Left lobe of liver (tissue), 2 donors: ENCODE measurements around the gene NPTXR. TPM values are rescaled to one million over a fixed set of nuclear protein-coding genes. Genes with fewer than 3 reads are reported as not detected.
A peak's percentile ranks its signal among the peaks of the same experiment; 100 is the strongest.

ENCODE experiments used
- ATAC-seq: fragments of 200-7000 bp; cut with Tn5 transposase; one replicate; pipeline ENCODE4 v1.9.1; 2020; ENCODE audit warnings: mild to moderate bottlenecking, moderate library complexity
- DNase-seq: peaks from one replicate; pipeline ENCODE4 v3.0.0-alpha.2; 2020; ENCODE audit warnings: low spot score
- total RNA-seq: library from RNA; stranded (reverse); gene quantifications from one replicate; pipeline ENCODE4 v1.2.1, GENCODE V29; 2021
- donor health status: DM: no; HTN: no; CAD: no; lungs with moderate emphysema.
- donor health status: DM: no; HTN: yes; CAD: no.

NPTXR gene
- total RNA-seq, 1 donor from 2014 or later: 0.45 TPM

- no peak for DNase-seq
- peak; percentile 71 for ATAC-seq
These were observed 41.1 kb downstream of the NPTXR start for GRCh38 chr22:38802671-38803121.

GRCh38 chr22:38799265-38800002, 44.4 kb downstream of the NPTXR start:
- no peak for ATAC-seq

GRCh38 chr22:38798496-38798895, 45.3 kb downstream of the NPTXR start:
- ATAC-seq (no peak), DNase-seq (no peak)

More at GRCh38 chr22:38799265-38800002, 44.4 kb downstream of the NPTXR start:
- no peak for DNase-seq

- no peak for ATAC-seq
These were observed 47.4 kb downstream of the NPTXR start for GRCh38 chr22:38796262-38796957.

GRCh38 chr22:38795569-38795968, 48.3 kb downstream of the NPTXR start:
- ATAC-seq (no peak), DNase-seq (no peak)

More at GRCh38 chr22:38796262-38796957, 47.4 kb downstream of the NPTXR start:
- DNase-seq: no peak

GRCh38 chr22:38793721-38794466, 49.9 kb downstream of the NPTXR start, which contains the start of gene DNAL4:
Gene DNAL4 (minus strand): TSS chr22:38794143. CDS start chr22:38782731, 11,412 bp downstream.
- peak; percentile 99 for ATAC-seq

GRCh38 chr22:38793317-38793716, 50.5 kb downstream of the NPTXR start:
- no peak for ATAC-seq
- no peak for DNase-seq

More at GRCh38 chr22:38793721-38794466, 49.9 kb downstream of the NPTXR start, which contains the start of gene DNAL4:
- peak; percentile 93 for DNase-seq

GRCh38 chr22:38792833-38793232, 51.0 kb downstream of the NPTXR start:
- no peak for ATAC-seq

GRCh38 chr22:38789606-38790005, 54.2 kb downstream of the NPTXR start:
- no peak for ATAC-seq
- DNase-seq: no peak

More at GRCh38 chr22:38792833-38793232, 51.0 kb downstream of the NPTXR start:
- no peak for DNase-seq

- no peak for ATAC-seq
These were observed 55.0 kb downstream of the NPTXR start for GRCh38 chr22:38788846-38789245.

GRCh38 chr22:38788021-38788816, 55.6 kb downstream of the NPTXR start:
- no peak for DNase-seq
- peak; percentile 59 for ATAC-seq

More at GRCh38 chr22:38788846-38789245, 55.0 kb downstream of the NPTXR start:
- no peak for DNase-seq

GRCh38 chr22:38786631-38787030, 57.2 kb downstream of the NPTXR start:
- DNase-seq (no peak), ATAC-seq (no peak)

- ATAC-seq (no peak), DNase-seq (no peak)
These were observed 59.0 kb downstream of the NPTXR start for GRCh38 chr22:38784856-38785255.

- DNase-seq: no peak
- ATAC-seq: no peak
These were observed 59.8 kb downstream of the NPTXR start for GRCh38 chr22:38784035-38784434.

GRCh38 chr22:38783095-38783615, 60.7 kb downstream of the NPTXR start:
- DNase-seq (no peak), ATAC-seq (no peak)

GRCh38 chr22:38782402-38783094, 61.3 kb downstream of the NPTXR start:
- ATAC-seq (no peak), DNase-seq (no peak)

GRCh38 chr22:38781033-38781432, 62.8 kb downstream of the NPTXR start:
- ATAC-seq: no peak
- DNase-seq: no peak

GRCh38 chr22:38777087-38777671, 66.6 kb downstream of the NPTXR start:
- DNase-seq: no peak
- no peak for ATAC-seq

GRCh38 chr22:38776086-38776485, 67.7 kb downstream of the NPTXR start:
- ATAC-seq (no peak), DNase-seq (no peak)
